HG02852 (cell line): Measurements from ENCODE around the gene SIPA1.
A peak's percentile ranks its signal among the peaks of the same experiment; 100 is the strongest.

ENCODE experiments used
- ATAC-seq: cut with Tn5 transposase; IDR thresholded peaks from one replicate; pipeline ENCODE4 v1.9.1; 2021; ENCODE audit warnings: mild to moderate bottlenecking, moderate library complexity; ENCODE audit not compliant: unreplicated experiment

SIPA1 gene, protein sequence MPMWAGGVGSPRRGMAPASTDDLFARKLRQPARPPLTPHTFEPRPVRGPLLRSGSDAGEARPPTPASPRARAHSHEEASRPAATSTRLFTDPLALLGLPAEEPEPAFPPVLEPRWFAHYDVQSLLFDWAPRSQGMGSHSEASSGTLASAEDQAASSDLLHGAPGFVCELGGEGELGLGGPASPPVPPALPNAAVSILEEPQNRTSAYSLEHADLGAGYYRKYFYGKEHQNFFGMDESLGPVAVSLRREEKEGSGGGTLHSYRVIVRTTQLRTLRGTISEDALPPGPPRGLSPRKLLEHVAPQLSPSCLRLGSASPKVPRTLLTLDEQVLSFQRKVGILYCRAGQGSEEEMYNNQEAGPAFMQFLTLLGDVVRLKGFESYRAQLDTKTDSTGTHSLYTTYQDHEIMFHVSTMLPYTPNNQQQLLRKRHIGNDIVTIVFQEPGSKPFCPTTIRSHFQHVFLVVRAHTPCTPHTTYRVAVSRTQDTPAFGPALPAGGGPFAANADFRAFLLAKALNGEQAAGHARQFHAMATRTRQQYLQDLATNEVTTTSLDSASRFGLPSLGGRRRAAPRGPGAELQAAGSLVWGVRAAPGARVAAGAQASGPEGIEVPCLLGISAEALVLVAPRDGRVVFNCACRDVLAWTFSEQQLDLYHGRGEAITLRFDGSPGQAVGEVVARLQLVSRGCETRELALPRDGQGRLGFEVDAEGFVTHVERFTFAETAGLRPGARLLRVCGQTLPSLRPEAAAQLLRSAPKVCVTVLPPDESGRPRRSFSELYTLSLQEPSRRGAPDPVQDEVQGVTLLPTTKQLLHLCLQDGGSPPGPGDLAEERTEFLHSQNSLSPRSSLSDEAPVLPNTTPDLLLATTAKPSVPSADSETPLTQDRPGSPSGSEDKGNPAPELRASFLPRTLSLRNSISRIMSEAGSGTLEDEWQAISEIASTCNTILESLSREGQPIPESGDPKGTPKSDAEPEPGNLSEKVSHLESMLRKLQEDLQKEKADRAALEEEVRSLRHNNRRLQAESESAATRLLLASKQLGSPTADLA

DNA sequence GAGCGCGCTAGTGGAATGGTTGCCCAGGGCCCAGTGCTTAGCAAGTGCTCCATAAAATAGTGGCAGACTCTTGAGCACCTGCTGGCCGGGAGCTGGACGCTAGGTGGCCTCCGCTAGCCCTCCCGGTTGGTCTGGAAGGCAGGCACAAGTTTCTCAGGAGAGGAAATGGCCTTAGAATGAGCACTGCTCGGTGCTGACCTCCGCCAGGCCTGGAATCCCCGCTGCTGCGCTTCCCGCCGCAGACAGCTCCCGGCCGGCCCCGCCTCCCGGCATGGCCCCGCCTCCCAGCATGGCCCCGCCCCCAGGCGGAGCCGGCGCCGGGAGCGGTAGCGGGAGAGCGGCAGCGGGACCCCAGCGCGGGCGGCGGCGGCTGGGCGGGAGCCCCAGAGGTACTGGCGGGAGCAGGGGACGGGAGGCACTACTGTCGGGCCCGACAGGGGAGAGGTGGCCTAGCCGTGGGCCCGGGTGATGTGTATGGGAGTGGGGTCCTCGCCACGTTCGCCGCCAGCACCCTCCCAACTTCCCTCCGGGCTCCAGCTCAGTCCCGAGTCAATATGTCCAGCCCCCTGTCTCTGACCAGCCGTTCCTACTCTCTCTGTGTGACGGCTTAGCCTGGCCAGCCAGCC, at the start of gene SIPA1:
Gene SIPA1 (plus strand): TSS at position 308 of the 626 bp plus-strand sequence. CDS start 2,821 bp downstream, outside the sequence.
- ATAC-seq: peak; percentile 62

DNA sequence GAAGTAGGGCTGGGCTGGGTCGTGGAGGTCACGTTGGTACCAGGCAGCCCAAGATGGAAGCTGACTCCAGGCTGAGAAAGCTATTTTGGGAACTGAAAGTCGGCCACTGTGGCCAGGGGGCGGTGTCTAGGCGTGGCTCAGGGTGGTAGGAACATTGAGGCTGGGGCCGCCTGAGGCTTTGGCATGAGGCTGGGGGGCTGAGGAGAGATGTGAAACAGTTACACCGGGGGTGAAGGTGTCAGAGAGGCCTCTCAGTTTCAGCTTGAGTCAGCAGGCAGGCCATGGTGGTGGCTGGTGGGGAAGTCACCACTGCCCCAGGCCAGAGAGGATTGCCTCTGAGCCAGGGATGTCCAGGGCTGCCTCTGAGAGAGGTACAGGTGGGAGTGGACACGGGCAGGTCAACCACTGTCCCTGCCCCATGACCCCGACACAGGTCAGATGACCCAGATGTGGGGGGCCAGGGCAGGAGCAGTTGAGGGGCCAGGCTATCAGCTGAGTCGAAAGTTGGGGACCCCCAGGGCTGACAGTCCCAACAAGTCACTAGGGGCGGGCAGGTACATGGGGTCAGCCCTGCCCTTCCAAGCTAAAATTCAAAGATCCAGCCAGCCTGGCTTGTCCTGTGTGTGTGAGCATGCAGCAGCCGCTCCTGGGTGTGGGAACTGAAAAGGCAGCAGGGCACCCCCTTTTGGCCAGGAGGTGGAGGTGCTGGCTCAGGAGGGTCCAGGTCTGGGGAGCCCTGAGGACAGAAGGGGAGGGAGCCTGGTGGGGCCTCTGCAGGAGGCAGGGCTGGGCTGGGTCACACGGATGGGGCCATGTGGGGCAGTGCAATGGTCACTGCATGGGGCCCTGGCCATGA, 49.5 kb upstream of the SIPA1 start:
- peak; percentile 76 for ATAC-seq

DNA sequence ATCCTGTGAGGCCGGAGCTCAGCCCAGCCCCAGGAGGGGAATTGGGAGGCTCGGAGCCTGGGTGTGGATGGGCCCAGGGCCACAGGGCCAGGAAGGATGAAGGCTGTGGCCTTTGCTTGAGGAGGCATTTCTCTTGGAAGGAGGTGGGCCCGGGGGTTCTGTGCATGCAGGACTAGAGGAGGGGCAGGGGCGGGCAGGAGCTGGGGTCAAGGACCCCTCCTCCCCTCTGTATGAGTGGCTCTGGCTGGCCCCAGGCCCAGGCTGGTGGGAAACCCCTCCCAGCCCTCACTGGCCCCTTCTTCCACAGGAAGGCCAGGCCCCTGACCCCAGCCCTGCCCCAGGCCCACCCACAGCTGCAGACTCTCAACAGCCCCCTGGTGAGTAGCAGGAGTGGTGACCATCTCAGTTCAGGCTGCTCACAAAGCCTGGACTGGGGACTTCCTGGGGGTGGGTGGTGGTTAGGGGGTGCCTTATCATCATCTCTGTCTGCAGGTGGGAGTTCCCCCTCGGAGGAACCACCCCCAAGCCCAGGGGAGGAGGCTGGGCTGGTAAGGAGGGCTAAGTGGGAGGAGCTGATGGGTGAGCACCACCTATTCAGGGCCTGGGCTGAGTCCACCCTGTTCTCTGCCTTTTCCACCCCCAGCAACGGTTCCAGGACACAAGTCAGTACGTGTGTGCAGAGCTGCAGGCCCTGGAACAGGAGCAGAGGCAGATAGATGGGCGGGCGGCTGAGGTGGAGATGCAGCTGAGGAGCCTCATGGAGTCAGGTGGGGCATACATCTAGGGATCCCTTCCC, 48.3 kb upstream of the SIPA1 start:
- no peak for ATAC-seq

DNA sequence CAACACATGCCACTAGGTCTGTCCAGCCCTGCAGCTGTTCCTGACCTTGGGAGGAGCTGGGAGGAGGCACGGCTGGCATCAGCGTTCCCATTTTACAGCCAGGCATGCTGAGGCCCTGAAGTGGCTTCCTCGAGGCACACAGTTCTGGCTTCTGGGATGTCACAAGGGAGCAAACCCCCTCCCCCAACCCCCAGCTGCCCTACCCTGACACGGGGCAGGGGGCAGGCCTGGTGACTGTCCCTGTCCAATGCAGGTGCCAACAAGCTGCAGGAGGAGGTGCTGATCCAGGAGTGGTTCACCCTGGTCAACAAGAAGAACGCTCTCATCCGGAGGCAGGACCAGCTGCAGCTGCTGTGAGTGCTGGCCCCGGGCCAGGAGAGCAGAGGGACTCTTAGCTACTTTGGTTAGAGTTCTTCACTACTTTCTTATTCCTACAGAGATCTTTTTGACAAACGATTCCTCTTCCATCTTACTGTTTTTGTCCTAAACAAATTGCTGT, 47.6 kb upstream of the SIPA1 start:
- ATAC-seq: no peak

DNA sequence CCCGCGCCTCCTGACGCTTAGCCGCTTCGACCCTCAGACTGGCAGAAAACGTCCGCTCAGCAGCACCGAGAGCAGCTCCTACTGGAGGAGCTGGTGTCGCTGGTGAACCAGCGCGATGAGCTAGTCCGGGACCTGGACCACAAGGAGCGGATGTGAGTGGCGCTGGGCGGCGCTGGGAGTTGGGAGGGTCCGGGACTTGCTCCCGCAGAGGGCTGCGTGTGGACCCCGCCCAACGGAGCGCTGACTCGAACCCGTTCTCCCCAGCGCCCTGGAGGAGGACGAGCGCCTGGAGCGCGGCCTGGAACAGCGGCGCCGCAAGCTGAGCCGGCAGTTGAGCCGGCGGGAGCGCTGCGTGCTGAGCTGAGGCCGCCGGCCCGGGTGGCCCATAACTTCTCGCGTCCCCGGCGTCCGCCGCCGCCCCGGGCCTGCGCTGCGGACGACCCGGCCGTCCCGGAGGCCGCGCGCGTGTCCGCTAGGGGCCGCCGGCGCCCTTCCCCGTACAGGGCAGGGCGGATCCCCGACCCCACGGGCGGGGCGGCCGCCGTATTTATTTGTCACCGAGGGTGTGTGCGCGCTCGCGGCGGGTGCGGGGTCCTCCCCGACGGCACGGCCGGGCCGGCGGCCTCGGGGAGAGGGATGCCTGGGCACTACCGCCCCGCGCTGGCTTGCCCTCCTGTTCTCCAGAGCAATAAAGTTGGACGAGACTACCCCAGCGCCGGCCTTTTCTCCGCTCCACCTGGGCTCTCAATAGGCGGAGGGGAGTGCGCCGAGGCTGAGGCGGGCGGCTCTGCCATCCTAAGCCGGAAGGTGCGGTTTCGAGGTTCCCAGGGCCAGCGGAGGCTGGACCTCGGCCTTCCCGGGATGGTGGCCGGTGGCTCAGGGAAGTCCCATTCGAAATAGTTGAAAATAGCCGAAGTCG, 45.7 kb upstream of the SIPA1 start:
- ATAC-seq: no peak

DNA sequence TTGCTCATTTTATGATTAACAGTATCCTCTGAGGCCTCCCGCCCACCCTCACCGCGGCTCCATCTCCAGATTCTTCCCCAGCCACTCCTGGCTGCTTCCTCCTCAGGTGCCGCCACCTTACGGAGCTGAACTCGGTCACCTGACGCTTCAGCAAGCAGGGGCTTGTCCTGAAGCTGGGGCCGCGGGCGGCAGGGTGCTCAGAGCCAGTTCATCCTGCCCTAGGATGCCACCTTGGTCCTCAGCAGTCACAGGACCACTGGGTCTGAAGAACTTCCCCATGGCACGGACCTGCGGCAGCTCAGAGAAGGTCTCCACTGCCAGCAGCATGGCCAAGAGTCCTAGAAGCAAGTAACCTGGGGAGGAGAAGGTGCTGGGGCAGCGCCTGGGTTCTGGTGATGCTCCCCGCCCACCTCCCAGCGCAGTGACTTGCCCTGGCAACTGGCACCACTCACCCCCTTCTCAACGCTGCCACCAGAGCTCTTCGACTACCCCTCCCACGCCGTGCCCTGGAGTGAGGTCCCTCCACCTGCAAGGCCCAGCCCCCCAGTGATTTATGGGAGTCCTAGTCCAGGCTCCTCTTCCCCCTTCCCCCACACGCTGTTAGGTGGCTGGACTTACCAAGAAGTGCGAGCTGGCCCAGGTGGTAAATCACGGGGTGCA, 44.9 kb upstream of the SIPA1 start:
- no peak for ATAC-seq

DNA sequence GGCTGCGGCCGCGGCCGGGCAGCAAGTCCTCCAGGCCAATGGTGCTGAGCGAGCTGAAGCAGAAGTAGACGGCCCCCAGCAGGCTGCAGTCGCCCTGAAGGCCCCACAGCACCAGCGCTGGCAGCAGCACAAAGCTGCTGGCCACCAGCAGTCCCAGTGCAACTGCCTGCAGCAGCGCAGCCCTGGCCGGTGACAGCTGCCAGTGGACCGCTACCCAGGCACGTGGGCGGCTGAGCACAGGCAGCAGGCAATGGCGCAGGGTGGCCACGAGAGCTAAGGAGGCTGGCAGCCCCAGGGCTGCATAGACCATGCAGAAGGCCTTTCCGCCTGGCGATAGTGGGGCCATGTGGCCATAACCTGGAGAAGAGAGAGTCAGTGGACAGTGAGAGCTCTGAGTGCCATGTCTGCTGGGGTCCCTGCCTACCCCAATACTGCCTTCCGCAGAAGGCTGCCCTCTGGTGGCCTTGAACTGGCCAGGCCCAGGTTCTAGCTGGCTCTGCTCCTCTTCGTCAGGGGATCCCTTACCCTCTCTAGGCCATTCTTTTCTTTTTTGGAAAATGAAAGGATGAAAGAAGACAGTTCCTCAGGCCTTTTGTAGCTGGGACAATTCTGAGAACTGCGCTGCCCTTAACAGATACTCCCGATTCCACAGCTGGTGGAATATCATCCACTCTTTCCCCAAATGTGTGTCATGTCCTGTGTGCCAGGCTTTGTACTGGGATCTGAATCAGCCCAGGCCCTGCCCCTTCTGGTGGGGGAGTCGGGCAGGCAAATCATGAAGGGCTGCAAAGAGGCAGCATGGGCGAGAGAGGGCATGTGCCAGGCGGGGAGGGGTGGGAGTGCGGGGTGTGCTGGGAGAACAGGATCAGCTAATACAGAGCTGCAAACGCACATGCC, 44.1 kb upstream of the SIPA1 start:
- no peak for ATAC-seq

DNA sequence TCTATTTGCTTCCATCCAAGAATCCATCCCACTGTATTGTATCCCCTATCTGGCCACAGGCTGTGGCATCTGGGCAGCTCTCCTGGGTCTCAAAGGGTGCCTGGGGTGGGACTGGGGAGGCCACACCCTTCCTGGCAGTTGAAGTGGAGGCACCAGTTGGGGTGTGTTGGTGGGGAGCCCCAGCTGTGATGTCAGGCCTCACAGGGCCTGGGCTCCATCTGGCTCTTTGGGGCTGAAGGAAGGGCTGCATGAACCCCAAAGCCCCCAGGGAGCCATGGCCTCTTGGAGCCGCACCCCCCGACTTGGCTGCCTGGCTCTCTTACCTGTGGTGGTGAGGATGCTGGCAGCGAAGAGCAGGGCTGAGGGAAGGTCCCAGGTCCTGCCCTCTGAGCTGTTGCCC, 42.8 kb upstream of the SIPA1 start:
- no peak for ATAC-seq

DNA sequence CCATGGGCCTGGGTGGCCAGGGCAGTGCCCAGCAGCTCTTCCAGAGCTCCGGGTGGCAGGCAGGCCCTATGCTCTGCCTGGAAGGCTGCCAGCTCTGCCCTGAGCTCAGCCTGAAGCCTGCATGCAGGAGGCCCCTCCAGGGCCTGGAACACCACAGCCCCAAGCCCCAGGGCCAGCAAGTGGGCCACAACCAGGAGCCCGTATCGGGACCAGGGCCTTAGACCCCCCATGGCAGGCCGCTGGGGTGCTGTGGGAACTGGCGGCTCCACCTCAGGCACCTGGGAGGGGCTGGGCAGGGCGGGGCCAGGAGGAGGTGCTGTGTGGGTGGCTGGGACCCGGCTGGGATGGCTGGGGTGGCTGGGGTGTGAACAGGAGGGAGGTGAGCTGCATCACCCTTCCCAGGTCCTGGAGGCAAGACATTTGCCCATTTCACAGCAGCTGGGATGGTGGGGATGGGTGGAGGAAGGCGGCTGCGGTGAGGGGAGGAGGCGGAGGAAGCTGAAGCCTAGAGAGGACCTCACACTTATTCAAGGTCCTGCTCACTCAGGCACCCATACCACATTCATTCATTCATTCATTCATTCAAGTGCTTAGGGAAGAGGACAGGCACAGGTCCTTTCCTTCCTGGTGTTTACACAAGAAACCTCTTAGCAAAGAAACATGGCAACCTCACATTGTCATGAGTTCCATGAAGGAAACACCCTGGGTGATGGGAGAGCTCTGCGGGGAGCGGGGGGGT, 42.2 kb upstream of the SIPA1 start, which contains the start of gene KCNK7:
Gene KCNK7 (minus strand): TSS at position 258 of the 739 bp plus-strand sequence. CDS start 28 bp downstream, at position 230.
- ATAC-seq: no peak

DNA sequence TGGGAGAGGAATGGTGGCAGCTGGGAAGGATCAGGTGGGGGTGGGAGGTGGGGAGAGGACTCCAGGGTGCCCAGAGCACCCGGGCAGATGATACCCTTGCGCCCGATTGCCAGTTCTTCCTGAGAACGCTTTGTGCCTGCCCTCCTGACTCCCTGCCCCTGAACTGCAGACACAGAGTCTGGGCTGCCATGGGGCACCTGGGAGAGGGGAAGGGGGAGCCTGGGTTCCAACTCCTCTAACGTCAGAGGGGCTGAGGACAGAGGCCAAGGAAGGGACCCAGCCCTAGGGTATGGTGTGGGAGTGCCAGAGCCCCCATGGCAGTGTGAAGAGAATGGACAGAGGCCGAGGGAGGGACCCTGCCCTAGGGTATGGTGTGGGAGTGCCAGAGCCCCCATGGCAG, 41.4 kb upstream of the SIPA1 start:
- no peak for ATAC-seq

DNA sequence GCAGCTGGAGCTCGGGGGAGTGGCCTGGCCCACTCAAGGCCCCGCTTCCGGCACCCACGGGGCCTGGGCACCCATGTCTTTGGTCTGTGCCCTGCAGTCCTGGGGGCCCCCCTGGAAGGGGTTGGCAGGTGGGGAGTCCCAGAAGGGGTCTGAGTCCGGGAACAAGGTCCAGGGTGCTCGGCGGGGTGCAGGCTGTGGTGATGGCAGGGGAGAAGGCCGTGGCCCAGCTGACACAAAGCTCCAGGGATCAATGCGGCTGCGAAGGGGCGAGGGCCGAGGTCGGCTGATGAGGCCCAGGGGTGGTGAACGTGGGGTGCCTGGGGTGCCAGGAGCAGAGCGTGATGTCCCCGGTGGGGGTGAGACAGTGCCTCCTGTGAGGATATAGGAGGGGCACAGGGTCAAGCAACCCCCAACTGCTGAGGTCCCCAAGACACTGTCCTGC, 39.6 kb upstream of the SIPA1 start:
- ATAC-seq: no peak

DNA sequence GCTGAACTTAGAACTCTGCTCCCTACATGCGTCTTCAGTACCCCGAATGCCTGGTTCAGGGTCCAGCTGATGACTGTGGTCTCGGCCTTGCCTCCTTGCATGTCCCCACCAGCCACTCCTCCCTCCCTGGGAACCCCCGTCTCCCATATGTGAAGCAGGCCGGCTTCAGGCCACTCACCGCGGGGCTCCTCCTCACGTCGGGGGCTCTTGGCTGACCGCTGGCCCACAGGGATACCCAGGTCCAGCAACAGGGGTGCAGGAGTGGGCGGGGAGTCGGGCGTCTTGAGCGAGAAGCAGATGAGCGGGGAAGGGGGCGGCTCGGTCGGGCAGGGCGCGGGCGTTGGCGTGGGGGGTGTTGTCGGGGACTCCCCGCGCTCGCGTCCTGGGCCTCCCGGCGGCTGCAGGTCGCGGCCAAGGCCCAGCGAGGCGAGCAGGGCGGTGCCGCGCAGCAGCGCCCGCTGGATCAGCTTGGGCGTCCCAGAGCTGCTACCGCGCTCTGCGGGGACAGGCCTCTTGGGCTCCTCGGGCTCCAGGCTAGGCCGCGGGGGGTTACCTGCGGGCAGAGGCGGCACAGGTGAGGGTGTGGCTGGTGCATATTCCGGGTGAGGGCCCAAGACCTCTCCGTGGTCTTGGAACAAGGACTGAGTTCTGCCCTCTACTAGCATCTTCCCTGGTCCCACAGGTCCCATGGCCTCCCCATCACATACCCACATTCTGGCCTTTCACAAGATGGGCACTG, 38.5 kb upstream of the SIPA1 start:
- no peak for ATAC-seq

DNA sequence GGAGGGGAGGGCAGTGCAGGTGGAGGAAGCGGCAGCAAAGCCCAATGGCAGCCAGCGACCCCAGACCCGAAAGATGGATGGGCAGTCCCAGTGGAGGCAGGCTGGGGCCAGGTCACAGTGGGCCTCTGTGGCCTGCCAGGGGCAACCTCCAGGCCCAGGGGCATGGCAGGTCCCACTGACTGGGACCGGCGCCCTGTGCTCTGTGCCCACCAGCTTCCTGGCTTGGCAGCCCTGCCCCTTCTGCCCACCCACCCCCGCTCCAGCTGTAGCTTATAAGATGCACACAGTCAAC, 38.0 kb upstream of the SIPA1 start:
- ATAC-seq: no peak

DNA sequence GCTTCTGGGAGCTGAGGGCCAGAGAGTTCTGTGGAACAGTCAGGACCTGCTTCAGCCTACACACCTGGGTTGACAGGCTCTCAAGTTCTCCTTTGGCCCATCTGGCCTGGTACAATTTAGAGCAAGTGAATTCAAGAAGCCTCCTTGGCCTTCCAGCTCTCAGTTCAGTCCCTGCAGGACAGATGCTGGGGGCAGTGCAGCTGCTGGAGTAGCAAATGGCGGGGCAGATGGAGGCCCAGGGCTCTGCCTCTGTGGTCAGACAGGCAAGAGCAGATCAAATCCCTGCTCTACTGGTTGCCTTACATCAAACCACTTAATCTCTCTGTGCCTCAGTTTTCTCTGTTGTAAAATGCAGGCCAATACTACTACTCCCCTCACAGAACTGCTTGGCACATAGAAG, 33.6 kb upstream of the SIPA1 start:
- ATAC-seq: no peak

DNA sequence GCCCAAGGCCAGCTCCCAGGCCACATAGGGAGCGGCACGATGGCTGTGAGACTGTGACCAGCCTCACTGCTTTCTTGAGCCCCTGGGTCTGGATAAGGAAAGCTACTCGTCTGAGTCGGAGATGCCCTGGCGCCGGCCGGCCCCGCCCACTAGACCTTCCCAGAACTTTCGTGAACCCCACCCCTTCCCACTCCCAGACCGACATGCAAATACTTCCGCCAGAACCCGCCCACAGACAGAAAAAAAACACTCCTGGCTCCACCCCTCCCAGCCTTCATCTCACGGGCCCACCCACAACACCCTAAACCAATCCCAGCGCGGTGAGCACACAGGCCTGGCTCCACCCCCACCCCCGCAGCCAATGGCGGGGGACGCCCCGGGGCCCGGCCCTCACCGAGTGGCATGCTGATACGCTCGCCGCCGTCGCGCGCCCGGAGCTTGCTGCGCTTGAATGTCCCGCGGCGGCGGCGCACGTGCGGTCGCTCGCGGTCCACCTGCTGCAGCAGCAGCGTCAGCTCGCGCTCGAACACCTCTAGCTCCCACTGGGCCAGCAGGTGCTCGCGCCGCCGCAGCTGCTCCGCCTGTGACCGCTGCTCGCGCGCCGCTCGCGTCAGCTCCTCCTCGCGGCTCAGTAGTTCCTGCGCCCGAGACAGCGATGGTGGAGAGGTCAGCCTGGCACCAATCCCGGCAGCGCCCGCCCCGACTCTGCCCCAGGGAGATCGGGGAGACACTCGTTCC, 30.9 kb upstream of the SIPA1 start:
- ATAC-seq: no peak
